ENCODE results near the gene TEKT1. TPM values are rescaled to one million over a fixed set of nuclear protein-coding genes. Genes with fewer than 3 reads are reported as not detected.

Gene TEKT1
- total and polyA plus RNA-seq, 9 of the 15 experiments (the other 6 are each of a cell fraction or from before 2014, with no cell fraction given), result 0.06 TPM; not detected in 8

DNA sequence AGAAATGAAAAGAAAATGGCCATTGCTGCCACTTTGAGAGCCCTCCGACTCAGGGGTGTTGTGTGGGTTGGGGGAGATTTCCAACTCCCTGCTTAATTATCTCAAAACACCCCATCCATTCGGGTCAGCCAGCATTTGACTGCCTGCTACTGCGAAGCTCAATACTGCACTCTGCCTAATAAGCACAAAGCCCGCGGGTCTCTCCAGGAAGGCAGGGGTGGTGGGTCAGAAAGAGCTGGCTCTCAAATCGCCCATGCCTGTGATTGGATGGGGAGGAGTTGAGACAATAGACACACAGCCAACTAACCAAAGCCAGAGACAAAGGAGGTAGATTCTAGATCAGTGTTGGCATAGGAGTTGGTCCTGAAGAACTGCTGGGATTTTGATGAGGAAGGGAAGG, 78.0 kb downstream of the TEKT1 start:
- H3K27ac ChIP-seq (ENCODE audit: extremely low read depth, low read depth, low read length), result no peak overlapping the region
- no peak overlapping the region for H3K9ac ChIP-seq (ENCODE audit: insufficient read depth in 1 of 2, low read depth in 2 of 2, low read length in 2 of 2)
- no peaks in the 10 kb centered on the region for H3K9me1 ChIP-seq (ENCODE audit: control insufficient read depth, insufficient read depth, low read length)
- H2AFZ ChIP-seq (ENCODE audit: low read depth, low read length), result no peak overlapping the region
- H3K9me3 ChIP-seq (replicated peaks; ENCODE audit: control insufficient read depth, insufficient read depth, low read depth, low read length), result no peaks in the 10 kb centered on the region
- 24% methylated on average over 6 of the region's 6 CpGs for WGBS (ENCODE audit: insufficient coverage, low coverage, missing lambda C conversion rate)
- no peak overlapping the region for H3K4me2 ChIP-seq (ENCODE audit: insufficient read depth, low read length)
- H3K4me3 ChIP-seq, result no peak overlapping the region
- DNase-seq (ENCODE audit: extremely low read depth in 1 of 4, low spot score in 3 of 4) (no peak), FAIRE-seq (no peak), ATAC-seq (no peak)
- in situ Hi-C loops (cut with MboI), result no loop called here
- H4K20me1 ChIP-seq (replicated peaks; ENCODE audit: control insufficient read depth, insufficient read depth, low read length), result no peaks in the 10 kb centered on the region
- no peaks in the 10 kb centered on the region; a peak in 1 of 5 replicates for H3K27me3 ChIP-seq (ENCODE audit: control insufficient read depth in 2 of 2, insufficient read depth in 2 of 2, low read length in 2 of 2)
- no peak for TF ChIP-seq KLF10 (CRISPR knock-in tag; IDR thresholded peaks at IDR 0.05)
- intact Hi-C loops (cut with micrococcal nuclease), result no loop called here
- POLR2A ChIA-PET, result no interaction called here
- H3K79me2 ChIP-seq (ENCODE audit: control insufficient read depth, insufficient read depth, low read length), result no peaks in the 10 kb centered on the region
- BruUV-seq (replicated peaks), result no TSS peak
- H3K4me1 ChIP-seq (replicated peaks in 1 of 2; ENCODE audit: control insufficient read depth in 2 of 2, insufficient read depth in 2 of 2, low read length in 2 of 2), result peaks cover 3% of the 10 kb centered on the region in 2 experiments; a peak in 3 of 5 replicates
- no peaks in the 10 kb centered on the region for H3K36me3 ChIP-seq (ENCODE audit: control insufficient read depth, insufficient read depth, low read length)
- CTCF ChIA-PET (ENCODE audit: low intra/inter-chr PET ratio), result no interaction called here

DNA sequence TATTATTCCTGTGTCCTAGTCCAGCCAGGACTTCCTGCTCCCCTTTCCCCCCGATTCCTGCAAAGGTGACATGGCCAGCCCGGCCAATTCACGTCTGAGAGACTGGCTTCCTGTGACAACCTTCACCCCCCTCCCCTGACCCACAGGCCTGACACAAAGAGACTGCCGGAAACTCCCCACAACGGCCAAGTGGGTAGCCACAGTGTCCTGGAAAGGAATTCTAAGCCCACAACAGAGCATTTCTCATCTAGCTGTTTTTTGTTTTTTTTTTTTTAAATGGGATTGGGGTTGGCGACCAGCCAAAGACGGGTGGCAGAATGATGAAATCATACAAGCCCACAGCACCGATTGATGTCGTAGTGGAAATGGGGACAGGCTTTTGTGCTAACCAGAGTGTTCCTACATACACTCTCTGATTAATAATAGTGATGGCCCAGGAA, 78.5 kb downstream of the TEKT1 start:
- Histone ChIP-seq H3K36me3 (ENCODE audit: control insufficient read depth, insufficient read depth, low read length) (no peaks in the 10 kb centered on the region), H3K9me3 (replicated peaks; ENCODE audit: control insufficient read depth, insufficient read depth, low read depth, low read length) (no peaks in the 10 kb centered on the region), H3K9me1 (ENCODE audit: control insufficient read depth, insufficient read depth, low read length) (no peaks in the 10 kb centered on the region), H3K79me2 (ENCODE audit: control insufficient read depth, insufficient read depth, low read length) (no peaks in the 10 kb centered on the region), H3K4me2 (ENCODE audit: insufficient read depth, low read length) (no peak overlapping the region), H3K9ac (ENCODE audit: insufficient read depth in 1 of 2, low read depth in 2 of 2, low read length in 2 of 2) (no peak overlapping the region), H3K27me3 (ENCODE audit: control insufficient read depth in 2 of 2, insufficient read depth in 2 of 2, low read length in 2 of 2) (no peaks in the 10 kb centered on the region; a peak in 1 of 5 replicates), H2AFZ (ENCODE audit: low read depth, low read length) (peak overlapping the region; percentile 67), H3K4me3 (no peak overlapping the region), H4K20me1 (replicated peaks; ENCODE audit: control insufficient read depth, insufficient read depth, low read length) (no peaks in the 10 kb centered on the region), H3K4me1 (replicated peaks in 1 of 2; ENCODE audit: control insufficient read depth in 2 of 2, insufficient read depth in 2 of 2, low read length in 2 of 2) (peaks cover 3% of the 10 kb centered on the region in 2 experiments; a peak in 3 of 5 replicates), H3K27ac (ENCODE audit: extremely low read depth, low read depth, low read length) (no peak overlapping the region)
- intact Hi-C loops (cut with micrococcal nuclease), result no loop called here
- ChIA-PET POLR2A (no interaction called here), CTCF (ENCODE audit: low intra/inter-chr PET ratio) (no interaction called here)
- no peak for DNase-seq (ENCODE audit: extremely low read depth in 1 of 4, low spot score in 3 of 4)
- FAIRE-seq, result no peak
- in situ Hi-C loops (cut with MboI), result no loop called here
- 8% methylated on average over 5 of the region's 9 CpGs for WGBS (ENCODE audit: insufficient coverage, low coverage, missing lambda C conversion rate)
- ATAC-seq, result peak; percentile 47; the same call in 2 of the 3 replicates
- no TSS peak for BruUV-seq (replicated peaks)
- TF ChIP-seq NRF1 (conservative IDR thresholded peaks at IDR 0.05 in 1 of 2, IDR thresholded peaks at IDR 0.05 in 1 of 2), result no peak
- TF ChIP-seq, protein P1, sequence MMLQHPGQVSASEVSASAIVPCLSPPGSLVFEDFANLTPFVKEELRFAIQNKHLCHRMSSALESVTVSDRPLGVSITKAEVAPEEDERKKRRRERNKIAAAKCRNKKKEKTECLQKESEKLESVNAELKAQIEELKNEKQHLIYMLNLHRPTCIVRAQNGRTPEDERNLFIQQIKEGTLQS (IDR thresholded peaks at IDR 0.05), result 0 out of 2 replicates have a peak, but pooled peaks have one; percentile 37
- TF ChIP-seq, protein P1 (CRISPR knock-in tag; conservative IDR thresholded peaks at IDR 0.05), result no peak
- TF ChIP-seq, protein P2, sequence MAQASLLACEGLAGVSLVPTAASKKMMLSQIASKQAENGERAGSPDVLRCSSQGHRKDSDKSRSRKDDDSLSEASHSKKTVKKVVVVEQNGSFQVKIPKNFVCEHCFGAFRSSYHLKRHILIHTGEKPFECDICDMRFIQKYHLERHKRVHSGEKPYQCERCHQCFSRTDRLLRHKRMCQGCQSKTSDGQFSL (CRISPR knock-in tag; IDR thresholded peaks at IDR 0.05), result 0 out of 2 replicates have a peak, but pooled peaks have one; percentile 54
- TF ChIP-seq, protein P2 (tag; IDR thresholded peaks at IDR 0.05), result no peak
- TF ChIP-seq, protein P3, sequence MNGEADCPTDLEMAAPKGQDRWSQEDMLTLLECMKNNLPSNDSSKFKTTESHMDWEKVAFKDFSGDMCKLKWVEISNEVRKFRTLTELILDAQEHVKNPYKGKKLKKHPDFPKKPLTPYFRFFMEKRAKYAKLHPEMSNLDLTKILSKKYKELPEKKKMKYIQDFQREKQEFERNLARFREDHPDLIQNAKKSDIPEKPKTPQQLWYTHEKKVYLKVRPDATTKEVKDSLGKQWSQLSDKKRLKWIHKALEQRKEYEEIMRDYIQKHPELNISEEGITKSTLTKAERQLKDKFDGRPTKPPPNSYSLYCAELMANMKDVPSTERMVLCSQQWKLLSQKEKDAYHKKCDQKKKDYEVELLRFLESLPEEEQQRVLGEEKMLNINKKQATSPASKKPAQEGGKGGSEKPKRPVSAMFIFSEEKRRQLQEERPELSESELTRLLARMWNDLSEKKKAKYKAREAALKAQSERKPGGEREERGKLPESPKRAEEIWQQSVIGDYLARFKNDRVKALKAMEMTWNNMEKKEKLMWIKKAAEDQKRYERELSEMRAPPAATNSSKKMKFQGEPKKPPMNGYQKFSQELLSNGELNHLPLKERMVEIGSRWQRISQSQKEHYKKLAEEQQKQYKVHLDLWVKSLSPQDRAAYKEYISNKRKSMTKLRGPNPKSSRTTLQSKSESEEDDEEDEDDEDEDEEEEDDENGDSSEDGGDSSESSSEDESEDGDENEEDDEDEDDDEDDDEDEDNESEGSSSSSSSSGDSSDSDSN (IDR thresholded peaks at IDR 0.05; ENCODE audit: borderline replicate concordance in 1 of 2, low read depth in 2 of 2, low read length in 2 of 2), result no peak
- no peak for TF ChIP-seq ZSCAN29 (IDR thresholded peaks at IDR 0.05)
- no peak for TF ChIP-seq ATF1 (CRISPR knock-in tag; IDR thresholded peaks at IDR 0.05)
- TF ChIP-seq ATF1 (tag; IDR thresholded peaks at IDR 0.05), result peak; percentile 23; the same call in 1 of the 2 replicates
- no peak for TF ChIP-seq TEAD4 (IDR thresholded peaks at IDR 0.05; ENCODE audit: low read length)
- TF ChIP-seq TEAD4 (CRISPR knock-in tag; IDR thresholded peaks at IDR 0.05; ENCODE audit: borderline replicate concordance), result no peak
